Smooth muscle cell (in vitro differentiated cells): Measurements from ENCODE around the gene PCA3. TPM values are rescaled to one million over a fixed set of nuclear protein-coding genes. Genes with fewer than 3 reads are reported as not detected.

Experiments
- DNase-seq: peaks from one replicate; lab custom pipeline; 2025; ENCODE audit not compliant: unreplicated experiment; lab: John Stamatoyannopoulos, UW
- H2AFZ ChIP-seq: fragments of 200-600 bp; sonication (generic); 2 replicates; pipeline ENCODE4 v1.6.0; 2016; ENCODE audit warnings: antibody characterized with exemption, low read depth, mild to moderate bottlenecking
- H3F3A ChIP-seq: fragments of 200-600 bp; sonication (generic); 2 replicates; pipeline ENCODE4 v1.6.0; 2017; ENCODE audit warnings: antibody characterized with exemption, low read depth
- H3K27ac ChIP-seq: fragments of 200-600 bp; sonication (generic); 2 replicates; pipeline ENCODE4 v1.5.1; 2016; ENCODE audit warnings: low read depth, mild to moderate bottlenecking
- H3K27me3 ChIP-seq: fragments of 200-600 bp; sonication (generic); 2 replicates; pipeline ENCODE4 v1.6.1; 2016; ENCODE audit warnings: low read depth, mild to moderate bottlenecking
- H3K36me3 ChIP-seq: fragments of 200-600 bp; sonication (generic); 2 replicates; pipeline ENCODE4 v1.5.1; 2016; ENCODE audit warnings: low read depth
- H3K4me1 ChIP-seq: fragments of 200-600 bp; sonication (generic); 2 replicates; pipeline ENCODE4 v1.5.1; 2016; ENCODE audit warnings: low read depth
- H3K4me2 ChIP-seq: fragments of 200-600 bp; sonication (generic); 2 replicates; pipeline ENCODE4 v1.6.0; 2016; ENCODE audit warnings: mild to moderate bottlenecking
- H3K4me3 ChIP-seq: fragments of 200-600 bp; sonication (generic); 2 replicates; pipeline ENCODE4 v1.5.1; 2016; ENCODE audit warnings: mild to moderate bottlenecking
- H3K79me2 ChIP-seq: fragments of 200-600 bp; sonication (generic); 2 replicates; pipeline ENCODE4 v1.6.0; 2016; ENCODE audit warnings: low read depth, mild to moderate bottlenecking
- H3K9ac ChIP-seq: fragments of 200-600 bp; sonication (generic); 2 replicates; pipeline ENCODE4 v1.6.0; 2016; ENCODE audit warnings: low read depth
- H3K9me3 ChIP-seq: fragments of 200-600 bp; sonication (generic); replicated peaks from 2 replicates; pipeline ENCODE4 v1.5.1; 2016; ENCODE audit warnings: low read depth
- H4K20me1 ChIP-seq: fragments of 200-600 bp; sonication (generic); 2 replicates; pipeline ENCODE4 v1.6.0; 2016; ENCODE audit warnings: low read depth
- WGBS: methylation state at CpG from one replicate; pipeline ENCODE4 v1.1.7; 2016; ENCODE audit warnings: low lambda C conversion rate; 5-methylcytosine and 5-hydroxymethylcytosine counted together
- polyA plus RNA-seq: library from polyadenylated mRNA; unstranded; fragments of >200 nt; fragmentation: Nextera tagmentation; extraction: Ambion mirVana; gene quantifications from 2 replicates; pipeline ENCODE4 v1.2.1, GENCODE V29; 2016
- total RNA-seq: library from RNA; depleted of rRNA; stranded (reverse); fragments of >200 nt; gene quantifications from 2 replicates; pipeline ENCODE4 v1.2.3, GENCODE V29; 2014
- TF ChIP-seq, protein P1 (sequence below): fragments of 200-600 bp; sonication (generic); IDR thresholded peaks from 2 replicates; pipeline ENCODE4 v1.5.1; 2017; ENCODE audit warnings: borderline replicate concordance, mild to moderate bottlenecking, antibody characterized with exemption; ENCODE audit not compliant: insufficient read depth, poor library complexity, severe bottlenecking

The PCA3 gene
- total and polyA plus RNA-seq, 2 experiments from 2014 or later = 0.30 TPM; not detected in 1

DNA sequence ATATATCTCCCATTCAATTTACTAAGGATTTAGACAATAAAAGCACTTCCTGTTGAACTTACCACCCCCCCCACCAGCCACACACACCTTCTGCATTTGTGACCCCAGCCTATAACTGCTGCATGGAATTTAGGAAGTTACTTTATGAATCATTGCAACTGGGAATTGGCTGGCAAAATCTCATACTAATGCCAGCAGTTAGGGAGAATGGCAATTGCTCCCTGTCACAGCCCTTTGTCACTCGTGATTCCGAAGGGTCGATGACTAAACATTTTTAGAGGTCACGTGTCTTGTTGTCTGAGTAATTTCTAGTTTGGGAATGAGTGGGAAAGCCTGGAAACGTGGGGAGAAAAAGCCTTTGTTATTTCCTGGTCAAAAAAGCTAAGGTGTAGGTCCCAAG is 46.6 kb upstream of the PCA3 start:
- Histone ChIP-seq H3K9ac (no peak overlapping the region), H3K4me2 (no peak overlapping the region), H3K27me3 (no peaks in the 10 kb centered on the region), H4K20me1 (no peaks in the 10 kb centered on the region), H3K9me3 (no peaks in the 10 kb centered on the region), H3K4me1 (no peaks in the 10 kb centered on the region), H2AFZ (no peak overlapping the region), H3K36me3 (no peaks in the 10 kb centered on the region), H3K27ac (no peak overlapping the region), H3K4me3 (no peak overlapping the region), H3K79me2 (no peaks in the 10 kb centered on the region), H3F3A (no peaks in the 10 kb centered on the region)
- DNase-seq = no peak
- 53% methylated on average over 5 of the region's 5 CpGs for WGBS
- TF ChIP-seq, protein P1, sequence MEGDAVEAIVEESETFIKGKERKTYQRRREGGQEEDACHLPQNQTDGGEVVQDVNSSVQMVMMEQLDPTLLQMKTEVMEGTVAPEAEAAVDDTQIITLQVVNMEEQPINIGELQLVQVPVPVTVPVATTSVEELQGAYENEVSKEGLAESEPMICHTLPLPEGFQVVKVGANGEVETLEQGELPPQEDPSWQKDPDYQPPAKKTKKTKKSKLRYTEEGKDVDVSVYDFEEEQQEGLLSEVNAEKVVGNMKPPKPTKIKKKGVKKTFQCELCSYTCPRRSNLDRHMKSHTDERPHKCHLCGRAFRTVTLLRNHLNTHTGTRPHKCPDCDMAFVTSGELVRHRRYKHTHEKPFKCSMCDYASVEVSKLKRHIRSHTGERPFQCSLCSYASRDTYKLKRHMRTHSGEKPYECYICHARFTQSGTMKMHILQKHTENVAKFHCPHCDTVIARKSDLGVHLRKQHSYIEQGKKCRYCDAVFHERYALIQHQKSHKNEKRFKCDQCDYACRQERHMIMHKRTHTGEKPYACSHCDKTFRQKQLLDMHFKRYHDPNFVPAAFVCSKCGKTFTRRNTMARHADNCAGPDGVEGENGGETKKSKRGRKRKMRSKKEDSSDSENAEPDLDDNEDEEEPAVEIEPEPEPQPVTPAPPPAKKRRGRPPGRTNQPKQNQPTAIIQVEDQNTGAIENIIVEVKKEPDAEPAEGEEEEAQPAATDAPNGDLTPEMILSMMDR = no peak

DNA sequence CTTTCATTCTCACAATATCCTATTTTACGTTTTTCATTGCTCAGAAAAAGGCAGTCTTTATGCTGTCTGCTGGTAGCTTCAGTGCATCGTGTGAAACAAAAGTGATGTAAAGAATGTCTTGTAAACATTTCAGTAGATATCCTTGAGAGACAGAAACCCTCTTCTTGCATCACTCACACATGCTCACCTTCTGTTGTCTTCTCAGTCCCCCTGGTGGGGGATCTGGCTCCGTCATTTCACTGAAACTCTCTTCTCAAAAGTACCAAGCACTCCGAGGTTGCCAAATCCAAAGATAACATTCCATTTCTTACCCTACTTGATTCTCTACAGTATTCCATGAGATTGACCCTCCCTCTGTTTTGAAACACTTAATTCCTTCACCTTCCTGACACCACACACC is 46.1 kb upstream of the PCA3 start:
- Histone ChIP-seq H3K27me3 (no peaks in the 10 kb centered on the region), H3K9ac (no peak overlapping the region), H3K36me3 (no peaks in the 10 kb centered on the region), H3K4me2 (no peak overlapping the region), H3K79me2 (no peaks in the 10 kb centered on the region), H3K27ac (no peak overlapping the region), H3K4me1 (no peaks in the 10 kb centered on the region), H3K9me3 (no peaks in the 10 kb centered on the region), H2AFZ (no peak overlapping the region), H3F3A (no peaks in the 10 kb centered on the region), H3K4me3 (no peak overlapping the region), H4K20me1 (no peaks in the 10 kb centered on the region)
- WGBS = 68% methylated on average over 4 of the region's 4 CpGs
- TF ChIP-seq, protein P1 = no peak
- no peak for DNase-seq

DNA sequence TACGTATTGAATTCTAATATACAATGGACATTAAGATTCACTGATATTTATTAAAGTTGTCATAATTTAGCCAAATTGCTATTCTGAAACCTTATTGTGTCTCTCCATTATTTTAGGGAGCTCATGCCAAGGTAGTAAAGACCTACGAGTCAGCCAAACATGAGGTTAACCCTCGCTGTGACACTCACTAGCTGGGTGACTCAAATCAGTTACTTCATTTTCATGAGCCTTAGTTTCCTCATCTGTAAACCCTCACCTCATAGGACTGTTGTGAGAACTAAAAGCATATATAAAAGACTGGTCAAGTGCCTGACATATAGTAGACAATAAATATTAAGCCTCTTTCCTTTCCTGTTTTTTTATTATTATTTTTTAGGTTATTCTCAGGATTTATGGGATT is 44.0 kb upstream of the PCA3 start:
- H3K27ac ChIP-seq = no peak overlapping the region
- H4K20me1 ChIP-seq = no peaks in the 10 kb centered on the region
- 75% methylated on average over 3 of the region's 3 CpGs for WGBS
- no peak overlapping the region for H3K4me2 ChIP-seq
- no peaks in the 10 kb centered on the region for H3K9me3 ChIP-seq
- no peak overlapping the region for H3K4me3 ChIP-seq
- H3K36me3 ChIP-seq = no peaks in the 10 kb centered on the region
- H3K79me2 ChIP-seq = no peaks in the 10 kb centered on the region
- H3K4me1 ChIP-seq = no peaks in the 10 kb centered on the region
- no peaks in the 10 kb centered on the region for H3F3A ChIP-seq
- H3K9ac ChIP-seq = no peak overlapping the region
- TF ChIP-seq, protein P1 = no peak
- no peaks in the 10 kb centered on the region for H3K27me3 ChIP-seq
- no peak overlapping the region for H2AFZ ChIP-seq
- no peak for DNase-seq

DNA sequence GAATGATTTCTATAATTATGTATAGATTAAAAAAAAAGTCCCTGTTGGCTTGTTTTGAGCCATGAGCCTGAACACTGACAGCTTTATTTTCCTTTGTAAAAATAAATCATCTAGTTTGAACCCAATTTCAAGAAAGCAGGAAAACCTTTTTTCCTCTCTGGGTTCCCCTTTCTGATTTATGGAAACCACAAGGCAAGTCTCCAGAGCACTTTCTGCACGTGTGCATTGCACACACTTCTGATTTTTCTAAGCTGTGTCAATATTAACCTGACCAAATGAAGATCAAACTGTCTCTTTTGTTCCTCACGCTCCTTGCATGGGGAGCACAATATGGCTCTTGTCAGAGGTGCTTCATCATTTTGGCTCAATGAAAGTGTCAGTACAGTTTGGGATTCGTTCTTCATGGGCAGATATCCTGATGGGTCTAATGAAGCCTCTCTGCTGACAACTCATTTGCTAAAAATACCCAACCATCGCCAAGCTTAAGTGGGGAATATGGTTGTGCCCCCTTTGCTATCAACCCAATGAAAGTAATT is 39.2 kb upstream of the PCA3 start:
- H3K4me1 ChIP-seq = no peaks in the 10 kb centered on the region
- H3K36me3 ChIP-seq = no peaks in the 10 kb centered on the region
- no peaks in the 10 kb centered on the region for H3K79me2 ChIP-seq
- H4K20me1 ChIP-seq = no peaks in the 10 kb centered on the region
- no peaks in the 10 kb centered on the region for H3F3A ChIP-seq
- no peak overlapping the region for H3K4me3 ChIP-seq
- H3K9me3 ChIP-seq = no peaks in the 10 kb centered on the region
- no peak overlapping the region for H3K27ac ChIP-seq
- no peak for DNase-seq
- TF ChIP-seq, protein P1 = no peak
- 83% methylated on average over 4 of the region's 4 CpGs for WGBS
- no peak overlapping the region for H3K4me2 ChIP-seq
- no peak overlapping the region for H2AFZ ChIP-seq
- no peak overlapping the region for H3K9ac ChIP-seq
- no peaks in the 10 kb centered on the region for H3K27me3 ChIP-seq
